ENCODE data around the gene LAMB1.

The LAMB1 gene

DNA sequence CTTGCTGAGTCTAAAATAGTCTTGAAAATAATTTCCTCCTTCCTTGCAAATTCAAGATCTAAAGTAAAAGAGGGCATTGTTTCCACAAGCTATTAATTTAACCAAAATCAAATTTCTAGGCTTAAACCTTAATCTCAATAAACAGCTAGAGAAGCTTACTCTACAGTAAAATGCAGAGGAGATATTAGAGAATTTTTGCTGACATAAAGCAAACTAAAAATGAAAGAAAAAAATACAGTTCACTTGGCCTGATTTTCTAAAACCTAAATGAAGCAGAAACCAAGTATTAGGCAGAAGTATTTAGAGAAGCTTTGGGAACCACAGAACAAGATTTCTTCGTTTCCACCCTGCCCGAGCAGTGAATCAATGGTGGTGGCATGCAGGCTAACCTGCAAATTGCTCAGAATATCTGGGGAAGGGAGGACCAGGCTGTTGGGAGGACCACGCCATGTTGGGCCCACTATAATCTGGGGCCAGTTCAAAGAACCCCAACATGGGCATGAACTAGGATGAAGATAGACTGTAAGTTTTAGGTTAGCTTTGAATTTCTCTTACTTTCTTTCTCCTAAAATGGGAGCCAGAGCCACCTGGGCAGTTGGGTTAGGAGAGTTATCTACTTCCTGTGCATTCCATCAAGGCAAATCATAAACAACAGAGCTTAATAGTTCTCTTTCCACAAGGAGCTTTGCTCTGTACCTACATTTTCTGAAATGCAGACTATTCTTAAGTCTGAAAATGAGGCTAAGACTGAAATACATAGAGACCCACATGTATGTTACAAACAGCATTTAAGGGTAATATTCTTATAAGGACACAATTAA, 4.1 kb downstream of the LAMB1 start:
- DNase-seq (ENCODE audit: low spot score) = no peak

DNA sequence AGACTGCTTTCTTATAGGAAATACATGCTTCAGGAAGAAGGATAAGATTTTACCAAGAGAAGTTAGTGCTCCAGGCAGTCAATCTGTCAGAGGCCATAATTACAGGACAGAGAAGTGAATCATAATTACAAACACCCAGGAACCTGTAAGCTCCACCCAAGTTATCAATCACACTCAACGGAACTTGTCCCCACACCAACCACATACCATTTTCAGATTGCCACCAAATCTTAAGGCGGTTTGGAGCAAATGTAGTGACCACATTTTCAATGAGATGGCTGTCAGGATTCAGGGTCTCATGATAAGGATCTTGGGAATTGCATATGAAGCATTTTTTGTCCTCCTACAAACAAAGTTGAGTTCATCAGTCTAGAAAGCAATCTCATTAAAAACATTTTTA, 4.8 kb downstream of the LAMB1 start:
- DNase-seq (ENCODE audit: low spot score) = no peak

DNA sequence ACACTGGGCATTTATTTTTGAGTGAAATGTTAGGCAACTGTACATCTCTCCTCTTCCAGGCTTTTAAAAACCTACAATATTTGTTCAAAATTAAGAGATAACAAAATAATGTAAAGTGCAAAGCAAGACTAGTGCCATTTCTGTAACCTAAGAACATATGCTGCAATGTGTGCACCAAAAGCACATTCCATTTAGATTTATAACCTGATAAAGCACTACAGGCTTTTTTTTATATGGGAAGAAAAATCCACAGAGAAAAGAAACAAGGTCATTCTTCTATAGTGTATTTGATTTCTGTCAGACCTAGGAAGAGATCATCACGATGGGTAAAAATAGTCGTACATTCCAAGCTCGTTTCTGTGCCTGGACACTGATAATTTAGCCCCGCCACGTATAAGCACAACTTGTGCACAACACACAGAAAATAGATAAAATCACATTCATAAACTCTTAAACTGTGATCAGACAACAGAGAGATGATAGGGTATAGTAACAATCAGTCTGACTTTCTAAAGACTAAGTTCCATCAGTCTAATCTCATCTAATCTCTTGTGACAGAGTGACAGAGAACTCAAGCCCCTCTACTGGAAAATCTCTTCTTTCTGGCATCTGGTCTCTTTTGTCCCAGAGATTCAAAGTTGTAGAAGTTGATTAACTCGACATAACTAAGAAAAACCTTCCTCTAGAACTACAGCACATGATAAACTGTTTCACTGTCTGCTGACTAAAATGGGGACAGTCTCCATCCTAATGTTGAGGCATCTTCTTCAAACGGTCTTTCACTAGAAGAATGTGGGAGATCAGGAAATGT, 6.7 kb downstream of the LAMB1 start:
- no peak for DNase-seq (ENCODE audit: low spot score)

DNA sequence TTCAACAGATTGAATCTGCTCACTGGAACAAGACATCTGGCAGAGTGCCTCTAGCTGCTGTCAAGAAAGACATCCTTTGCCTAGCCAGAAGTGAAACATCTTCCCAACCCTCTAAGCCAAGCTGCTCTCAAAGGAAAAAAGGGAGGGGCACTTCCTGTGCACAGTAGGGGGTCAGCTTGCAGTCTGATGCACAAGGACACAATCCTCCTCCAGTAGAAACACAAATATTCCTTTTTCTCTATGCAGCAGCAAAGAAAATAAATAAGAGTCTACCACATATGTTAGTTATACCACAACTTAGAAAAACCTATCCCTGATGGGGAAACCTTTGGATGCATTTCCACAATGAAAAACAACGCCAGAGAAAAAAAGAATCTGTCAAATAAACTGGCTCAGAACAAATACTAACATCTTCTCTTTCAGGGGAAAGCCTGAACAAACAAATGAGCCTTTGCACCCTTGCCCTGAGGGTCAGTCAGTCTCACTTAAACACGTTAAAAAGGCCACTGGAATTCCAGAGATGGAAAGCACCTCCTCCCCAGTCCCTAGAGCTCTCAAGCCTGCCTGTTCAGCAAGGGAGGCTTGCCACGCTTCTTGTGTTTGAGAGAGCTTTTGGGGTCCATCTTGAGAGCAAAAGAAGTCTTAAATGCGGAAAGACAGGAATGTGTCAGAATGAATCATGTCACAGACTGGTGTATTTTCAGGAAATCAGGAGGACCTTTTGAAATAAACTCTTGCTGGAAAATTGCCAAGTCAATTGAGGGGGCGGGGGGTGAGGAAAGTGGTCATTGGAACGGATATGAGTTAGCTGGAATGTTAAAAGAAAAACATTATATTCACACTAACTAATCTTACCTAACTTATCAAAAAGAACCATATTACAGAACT, 7.5 kb downstream of the LAMB1 start:
- no peak for DNase-seq (ENCODE audit: low spot score)

DNA sequence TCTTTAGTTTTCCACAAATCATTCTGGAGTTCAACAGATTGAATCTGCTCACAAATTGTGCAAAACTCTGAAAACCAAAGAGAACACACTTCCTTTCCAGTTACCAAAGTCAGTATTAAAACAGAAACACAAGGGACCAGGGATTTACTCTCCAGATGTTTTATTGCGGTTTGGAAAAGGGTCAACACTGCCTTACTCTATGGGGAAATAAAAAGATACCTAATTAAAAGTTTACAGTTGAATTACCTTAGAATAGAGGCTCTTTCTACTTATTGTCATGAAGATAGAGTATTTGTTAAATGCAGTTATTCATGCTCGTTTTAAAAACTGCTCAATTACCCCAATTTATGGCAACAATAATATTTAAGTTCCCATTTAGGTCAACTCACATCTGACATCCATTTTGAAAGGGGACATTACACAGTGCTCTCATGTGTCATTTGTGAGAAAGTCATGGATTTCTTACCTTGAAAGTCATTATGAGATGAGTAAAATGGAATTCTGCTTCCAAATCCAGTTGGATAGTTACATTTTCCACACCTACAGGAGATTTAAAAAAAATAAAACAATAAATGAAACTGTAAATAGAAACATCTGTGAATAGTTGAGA, 8.4 kb downstream of the LAMB1 start:
- DNase-seq (ENCODE audit: low spot score) = no peak

DNA sequence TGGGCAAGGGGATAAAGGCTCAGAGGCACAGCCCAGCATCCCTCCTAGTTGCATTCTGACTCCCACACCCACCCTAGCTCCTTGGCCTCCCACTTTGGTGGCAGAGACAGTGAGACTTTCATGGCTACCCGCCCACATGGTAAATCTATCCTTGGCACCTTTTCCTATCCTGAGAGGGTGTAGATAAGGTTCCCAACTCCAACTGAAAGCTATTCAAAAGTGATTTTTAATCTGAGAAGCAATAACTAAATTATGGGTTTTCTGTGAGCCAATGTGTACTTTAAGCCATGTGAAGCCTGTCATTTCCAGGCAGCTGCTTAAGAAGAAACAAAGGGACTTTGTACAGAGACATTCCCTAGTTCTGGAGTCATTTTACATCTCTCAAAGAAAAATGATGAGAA, 9.1 kb downstream of the LAMB1 start:
- no peak for DNase-seq (ENCODE audit: low spot score)

DNA sequence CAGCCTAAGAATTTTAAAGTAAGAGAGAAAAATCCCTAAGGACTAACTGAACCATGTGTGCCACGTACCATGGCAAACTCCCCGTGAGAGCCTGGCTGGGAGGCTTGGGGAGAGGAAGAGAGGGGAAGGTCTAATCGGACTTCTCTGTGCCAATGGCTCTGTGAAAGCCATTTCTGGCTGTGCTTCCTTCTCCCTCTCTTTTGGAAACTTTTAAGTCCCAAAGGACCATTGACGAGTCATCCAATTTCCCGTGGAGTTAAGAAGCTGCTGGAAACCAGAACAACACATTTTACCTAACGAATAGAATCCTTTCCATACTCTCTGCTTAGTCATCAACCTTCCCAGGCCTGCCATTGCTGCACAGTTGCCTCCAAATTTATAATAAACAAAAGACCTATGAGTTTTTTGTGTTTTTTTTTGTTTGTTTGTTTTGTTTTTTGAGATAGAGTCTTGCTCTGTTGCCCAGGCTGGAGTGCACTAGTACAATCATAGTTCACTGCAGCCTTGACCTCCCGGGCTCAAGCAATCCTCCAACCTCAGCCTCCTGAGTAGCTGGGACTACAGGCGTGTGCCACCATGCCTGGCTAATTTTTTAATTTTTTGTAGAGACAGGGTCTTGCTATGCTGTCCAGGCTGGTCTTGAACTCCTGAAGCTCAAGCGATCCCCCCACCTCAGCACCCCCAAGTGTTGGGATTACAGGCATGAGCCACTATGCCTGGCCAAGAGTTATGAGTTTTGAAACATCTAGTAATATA, 13.2 kb downstream of the LAMB1 start:
- DNase-seq (ENCODE audit: low spot score) = no peak

DNA sequence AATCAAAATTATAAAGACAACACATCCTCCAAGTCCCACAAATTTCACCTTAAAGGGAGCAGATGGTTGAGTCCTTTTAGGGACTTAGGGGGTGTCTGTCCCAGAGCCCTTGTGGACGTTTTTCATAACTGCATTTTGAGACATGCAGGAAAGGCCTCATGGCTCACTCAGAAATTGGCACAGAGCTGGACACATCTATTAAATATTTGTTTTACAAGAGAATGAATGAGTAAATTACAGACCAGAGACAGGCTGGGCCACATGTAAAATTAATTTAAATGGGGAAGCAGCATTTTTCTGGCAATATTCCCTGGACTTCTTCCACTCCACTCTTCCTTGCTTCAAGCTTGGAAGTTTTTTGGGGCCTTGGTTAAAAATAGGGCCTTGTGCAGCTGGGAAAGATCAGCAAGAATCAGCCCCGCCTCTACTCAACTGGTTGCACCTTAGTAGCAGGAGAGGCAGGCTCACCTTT, 20.0 kb downstream of the LAMB1 start:
- DNase-seq (ENCODE audit: low spot score) = no peak

DNA sequence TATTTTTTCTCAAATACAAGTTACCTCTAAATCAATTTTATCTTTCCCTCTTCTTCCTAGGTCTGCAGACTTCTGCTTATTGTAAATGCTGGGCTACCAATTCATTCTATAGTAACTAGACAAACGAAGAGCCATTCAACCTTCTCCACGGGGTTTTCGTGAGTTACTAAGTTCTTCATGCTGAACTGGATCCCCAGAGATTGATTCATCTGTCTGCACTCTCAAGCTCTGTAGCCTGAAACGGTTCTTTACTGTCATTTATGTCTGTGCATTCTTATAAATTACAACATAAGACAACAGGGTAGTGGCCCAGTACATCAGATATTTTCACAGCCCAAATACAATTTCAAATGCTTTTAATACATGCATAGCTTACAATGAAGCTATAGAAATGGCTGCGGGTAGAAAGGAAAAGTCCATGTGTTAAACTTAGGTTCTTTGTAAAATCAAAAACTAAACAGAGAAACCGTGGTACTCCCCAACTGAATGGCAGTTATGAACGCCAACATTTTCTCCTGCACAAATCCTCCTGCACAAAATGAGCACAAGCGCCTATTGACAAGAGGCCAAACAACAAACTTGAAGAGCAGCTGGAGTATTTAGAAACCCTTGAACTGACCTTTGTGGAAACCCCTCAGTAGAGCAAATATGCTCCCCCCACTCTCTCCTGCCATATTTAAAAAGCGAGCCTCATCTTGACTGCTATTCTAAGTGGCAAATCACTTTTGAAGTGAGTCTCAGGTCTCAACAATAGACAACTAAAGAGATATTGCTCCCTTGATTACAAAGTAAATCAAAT, 20.7 kb downstream of the LAMB1 start:
- DNase-seq (ENCODE audit: low spot score) = no peak

DNA sequence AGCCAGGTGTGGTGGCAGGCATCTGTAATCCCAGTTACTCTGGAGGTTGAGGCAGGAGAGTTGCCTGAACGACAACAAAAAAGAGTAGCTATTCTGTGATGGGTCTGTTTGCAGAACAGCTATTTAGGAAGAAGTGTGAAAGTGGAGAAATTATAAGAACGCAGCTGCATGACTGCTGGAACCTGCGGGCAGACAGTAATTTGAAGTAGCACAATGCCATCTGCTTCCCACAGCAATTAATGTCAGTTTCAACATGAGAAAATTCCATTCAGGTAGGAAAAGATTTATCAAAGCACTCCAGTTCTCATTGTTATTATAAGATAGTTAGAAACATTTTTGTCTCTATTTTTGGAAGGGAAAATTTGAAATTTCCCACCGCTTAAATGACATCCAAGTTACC, 21.5 kb downstream of the LAMB1 start:
- no peak for DNase-seq (ENCODE audit: low spot score)

DNA sequence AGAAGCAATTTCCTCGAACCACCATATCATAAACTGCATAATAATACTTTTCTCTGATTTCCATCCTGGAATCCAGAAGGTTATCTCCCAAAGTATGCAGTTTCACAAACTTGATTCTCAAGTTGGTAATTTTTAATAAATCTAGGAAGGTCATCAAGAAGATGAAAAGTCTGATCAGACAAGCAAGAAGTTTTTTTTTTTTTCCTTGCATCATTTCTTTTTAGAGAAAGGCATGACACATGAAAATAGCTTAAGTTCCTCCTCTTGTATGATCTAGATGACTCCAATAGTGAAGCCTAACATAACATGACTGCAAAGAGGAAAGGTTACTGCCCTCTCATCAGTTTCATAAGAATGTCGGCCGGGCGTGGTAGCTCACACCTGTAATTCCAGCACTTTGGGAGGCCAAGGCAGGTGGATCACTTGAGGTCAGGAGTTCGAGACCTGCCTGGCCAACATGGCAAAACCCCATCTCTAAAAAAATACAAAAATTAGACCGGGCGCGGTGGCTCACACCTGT, 22.2 kb downstream of the LAMB1 start:
- no peak for DNase-seq (ENCODE audit: low spot score)

DNA sequence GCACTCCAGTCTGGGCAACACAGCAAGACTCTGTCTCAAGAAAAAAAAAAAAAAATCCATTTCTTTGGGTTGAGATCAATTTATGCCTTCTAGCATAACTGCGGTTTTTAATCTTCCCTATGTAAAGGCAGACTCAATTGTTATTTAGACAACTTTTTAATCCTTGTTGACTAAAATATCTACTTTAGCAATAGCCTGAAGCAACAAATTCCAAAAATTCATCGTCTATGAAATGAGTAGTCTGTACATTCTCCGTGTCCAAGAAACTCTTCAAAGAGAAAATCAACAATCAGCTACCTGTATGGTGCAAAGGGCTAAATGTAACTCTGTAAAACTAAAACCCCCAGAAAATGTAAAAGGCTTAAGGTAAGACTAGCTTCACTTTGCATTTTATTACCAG, 22.8 kb downstream of the LAMB1 start:
- no peak for DNase-seq (ENCODE audit: low spot score)

DNA sequence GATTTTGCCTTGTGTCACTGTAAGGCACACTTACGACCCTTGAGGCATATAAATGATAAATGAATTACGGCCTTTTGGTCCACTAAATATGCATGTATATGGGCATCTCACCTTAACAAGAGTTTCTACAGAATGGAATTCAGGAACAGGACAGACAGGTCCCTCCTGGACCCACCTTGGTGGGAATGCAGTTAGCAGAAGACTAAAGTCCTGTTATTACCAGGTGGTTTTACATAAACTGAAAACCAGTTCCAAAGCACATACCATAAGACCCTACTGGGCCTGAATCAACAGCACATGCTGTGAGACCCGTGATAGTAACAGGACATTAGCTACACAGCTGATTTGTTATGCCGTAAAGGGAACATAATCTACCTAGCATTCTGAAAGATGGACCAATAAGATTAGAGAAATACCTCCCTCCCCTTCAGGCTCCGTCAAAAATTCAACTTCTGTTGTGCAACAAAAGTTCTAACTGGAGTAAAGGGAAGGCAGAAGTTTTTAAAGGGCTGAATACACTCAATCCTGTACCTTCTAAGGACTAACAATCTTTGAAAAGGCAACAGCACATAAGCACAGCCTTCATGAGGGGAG, 24.0 kb downstream of the LAMB1 start:
- DNase-seq (ENCODE audit: low spot score) = no peak

DNA sequence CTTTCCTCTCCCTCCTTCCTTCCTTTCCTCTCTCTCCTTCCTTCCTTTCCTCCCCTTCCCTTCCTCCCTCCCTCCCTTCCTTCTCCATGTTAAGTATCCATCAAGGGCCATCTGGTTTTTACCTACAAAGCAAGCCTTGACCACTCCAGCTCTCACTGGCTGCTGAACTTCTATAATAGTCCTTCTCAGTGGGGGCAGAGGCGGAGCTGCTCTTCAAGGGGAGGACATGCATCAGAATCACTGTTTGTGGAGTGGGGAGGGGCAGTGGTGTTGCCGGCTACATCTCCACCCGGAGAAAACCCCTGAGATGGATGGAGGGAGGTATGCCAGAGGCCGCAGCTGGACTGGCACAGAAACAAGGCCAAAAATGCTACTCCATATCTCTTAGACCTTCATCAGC, 25.9 kb downstream of the LAMB1 start:
- no peak for DNase-seq (ENCODE audit: low spot score)

DNA sequence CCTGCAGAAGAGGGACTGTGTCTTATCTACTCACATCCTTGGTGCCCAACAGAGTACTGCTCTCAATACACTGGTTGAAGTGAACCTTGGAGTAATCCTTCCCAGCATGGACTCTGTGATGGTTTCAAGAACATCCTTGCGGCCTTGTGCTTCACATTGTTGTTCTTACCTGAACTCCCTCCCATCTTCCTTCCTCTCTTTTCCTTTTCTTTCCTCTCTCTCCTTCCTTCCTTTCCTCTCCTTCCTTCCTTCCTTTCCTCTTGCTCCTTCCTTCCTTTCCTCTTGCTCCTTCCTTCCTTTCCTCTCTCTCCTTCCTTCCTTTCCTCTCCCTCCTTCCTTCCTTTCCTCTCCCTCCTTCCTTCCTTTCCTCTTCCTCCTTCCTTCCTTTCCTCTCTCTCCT, 26.3 kb downstream of the LAMB1 start:
- no peak for DNase-seq (ENCODE audit: low spot score)

DNA sequence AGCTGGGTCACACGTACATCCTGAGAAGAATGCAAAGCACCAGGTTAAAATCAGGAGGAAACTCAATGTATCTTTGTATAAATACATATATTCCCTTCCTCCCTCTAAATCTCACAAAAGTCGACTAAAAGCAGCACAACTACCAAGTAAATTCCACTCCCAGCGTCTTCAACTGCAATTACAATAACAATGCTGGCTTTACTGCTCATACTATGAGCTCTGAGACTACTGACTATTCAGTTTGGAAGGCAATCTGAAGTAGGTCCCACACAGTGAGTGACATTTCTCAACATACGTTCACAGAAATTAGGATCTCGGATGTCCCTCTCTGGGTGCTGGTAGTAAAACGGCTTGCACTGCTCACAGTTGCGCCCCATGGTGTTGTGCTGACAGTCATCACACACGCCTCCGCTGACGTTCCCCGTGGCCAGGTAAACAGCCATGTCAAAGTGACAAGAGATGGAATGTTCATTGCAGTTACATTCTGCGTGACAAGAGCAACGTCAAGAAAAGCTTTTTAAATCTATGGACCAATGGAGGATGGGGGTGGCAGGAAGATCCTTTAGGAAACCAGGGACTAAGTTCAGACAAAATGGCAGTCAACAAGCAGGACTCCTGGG, 27.5 kb downstream of the LAMB1 start:
- no peak for DNase-seq (ENCODE audit: low spot score)

DNA sequence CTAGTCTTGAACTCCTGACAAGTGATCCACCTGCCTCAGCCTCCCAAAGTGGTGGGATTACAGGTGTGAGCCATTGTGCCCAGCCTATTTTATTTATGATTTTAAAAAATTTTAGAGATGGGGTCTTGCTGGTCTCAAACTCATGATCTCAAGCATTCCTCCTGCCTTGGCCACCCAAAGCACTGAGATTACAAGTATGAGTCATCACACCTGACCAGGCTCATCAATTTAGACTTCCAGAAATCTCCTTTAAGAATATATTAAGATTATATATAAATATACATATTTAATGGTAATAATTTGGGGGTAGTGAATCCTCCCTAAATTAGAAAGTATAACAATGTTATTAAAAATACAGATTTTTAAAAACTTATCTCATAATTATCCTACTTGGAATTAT, 29.1 kb downstream of the LAMB1 start:
- no peak for DNase-seq (ENCODE audit: low spot score)

DNA sequence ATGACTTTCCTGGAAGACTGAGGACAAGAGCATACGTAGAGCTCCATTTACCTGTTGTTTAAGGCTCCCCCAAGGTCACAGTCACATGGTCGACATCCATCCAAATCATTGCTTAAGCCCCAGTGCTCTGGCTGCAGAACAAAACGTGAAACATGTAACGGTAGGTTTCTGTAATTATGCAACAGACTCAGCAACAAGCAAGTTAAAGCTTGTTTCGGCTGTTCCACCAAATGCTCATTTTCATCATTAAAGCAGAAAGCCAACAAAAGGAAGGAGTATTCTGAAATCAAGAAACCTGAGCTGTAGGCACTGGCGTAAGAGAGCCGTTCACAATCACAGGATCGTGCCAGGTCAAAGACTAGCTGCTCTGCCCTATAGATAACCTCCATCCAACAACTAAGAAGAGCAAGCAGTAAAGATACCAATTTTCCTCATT, 30.0 kb downstream of the LAMB1 start:
- no peak for DNase-seq (ENCODE audit: low spot score)

DNA sequence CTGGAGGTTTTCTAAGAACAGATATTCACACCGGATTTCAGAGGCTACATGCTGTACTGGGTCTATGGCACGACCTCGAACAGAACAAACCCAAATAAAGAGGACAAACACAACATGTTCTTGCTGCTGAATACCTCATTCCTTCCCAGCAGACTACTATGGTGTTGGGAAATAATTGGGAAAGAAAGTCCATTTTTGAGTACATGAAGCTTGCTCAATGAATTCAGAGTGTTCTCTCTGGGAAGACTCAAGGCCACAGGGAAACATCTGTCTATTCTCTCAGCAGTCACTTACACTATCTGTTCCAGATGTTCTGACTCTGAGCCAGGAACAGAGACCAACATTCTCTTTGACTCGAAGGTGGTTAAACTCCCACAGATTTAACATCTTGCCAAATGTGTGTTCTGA, 30.9 kb downstream of the LAMB1 start:
- no peak for DNase-seq (ENCODE audit: low spot score)

Data from globus pallidus (tissue), 1 donor.